RWPE1 (cell line): ENCODE measurements around the gene TRPM2.

Experiments used
- CTCF ChIA-PET: fragments of 350-600 bp; sonication (Branson Sonifier 250); formaldehyde crosslinking; extraction: SDS; loops from one replicate; lab custom pipeline; 2021; lab: Yijun Ruan, JAX
- POLR2A ChIA-PET: fragments of 400-600 bp; formaldehyde crosslinking; extraction: SDS; loops from one replicate; lab custom pipeline; 2020; ENCODE audit warnings: antibody characterized with exemption; ENCODE audit not compliant: low non-redundant PET; lab: Yijun Ruan, JAX
- DNase-seq: peaks from one replicate; pipeline ENCODE4 v3.0.0; 2012; ENCODE audit warnings: low spot score
- H3K27ac ChIP-seq: fragments of 450-650 bp; 2 replicates; pipeline ENCODE4 v1.5.1; 2017
- TF ChIP-seq, protein P1 (sequence below): fragments of 450-650 bp; conservative IDR thresholded peaks from 2 replicates; pipeline ENCODE4 v1.5.1; 2017; ENCODE audit warnings: low read depth, mild to moderate bottlenecking

The TRPM2 gene

DNA sequence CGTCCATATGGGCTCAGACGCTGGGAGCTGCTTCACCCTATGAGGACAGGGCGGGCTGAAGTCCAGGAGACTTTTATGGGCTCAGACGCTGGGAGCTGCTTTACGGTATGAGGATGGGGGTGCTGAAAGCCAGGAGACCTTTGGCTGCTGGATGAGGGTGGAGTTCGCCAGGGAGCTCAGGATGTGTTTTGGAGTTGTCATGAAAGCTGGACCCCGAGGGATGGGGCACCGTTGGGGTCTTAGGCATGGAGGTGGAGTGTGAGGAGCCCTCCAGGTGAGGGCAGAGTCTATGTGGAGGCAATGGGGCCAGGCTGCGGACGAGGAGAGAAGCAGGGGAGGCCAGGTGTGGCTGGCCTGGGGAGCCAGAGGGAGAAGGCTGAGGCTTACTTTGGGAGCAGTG lies 27.5 kb downstream of the TRPM2 start:
- H3K27ac ChIP-seq, result no peak overlapping the region
- no peak for DNase-seq
- CTCF ChIA-PET, result no interaction called here
- TF ChIP-seq, protein P1, sequence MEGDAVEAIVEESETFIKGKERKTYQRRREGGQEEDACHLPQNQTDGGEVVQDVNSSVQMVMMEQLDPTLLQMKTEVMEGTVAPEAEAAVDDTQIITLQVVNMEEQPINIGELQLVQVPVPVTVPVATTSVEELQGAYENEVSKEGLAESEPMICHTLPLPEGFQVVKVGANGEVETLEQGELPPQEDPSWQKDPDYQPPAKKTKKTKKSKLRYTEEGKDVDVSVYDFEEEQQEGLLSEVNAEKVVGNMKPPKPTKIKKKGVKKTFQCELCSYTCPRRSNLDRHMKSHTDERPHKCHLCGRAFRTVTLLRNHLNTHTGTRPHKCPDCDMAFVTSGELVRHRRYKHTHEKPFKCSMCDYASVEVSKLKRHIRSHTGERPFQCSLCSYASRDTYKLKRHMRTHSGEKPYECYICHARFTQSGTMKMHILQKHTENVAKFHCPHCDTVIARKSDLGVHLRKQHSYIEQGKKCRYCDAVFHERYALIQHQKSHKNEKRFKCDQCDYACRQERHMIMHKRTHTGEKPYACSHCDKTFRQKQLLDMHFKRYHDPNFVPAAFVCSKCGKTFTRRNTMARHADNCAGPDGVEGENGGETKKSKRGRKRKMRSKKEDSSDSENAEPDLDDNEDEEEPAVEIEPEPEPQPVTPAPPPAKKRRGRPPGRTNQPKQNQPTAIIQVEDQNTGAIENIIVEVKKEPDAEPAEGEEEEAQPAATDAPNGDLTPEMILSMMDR, result no peak
- POLR2A ChIA-PET, result no interaction called here

DNA sequence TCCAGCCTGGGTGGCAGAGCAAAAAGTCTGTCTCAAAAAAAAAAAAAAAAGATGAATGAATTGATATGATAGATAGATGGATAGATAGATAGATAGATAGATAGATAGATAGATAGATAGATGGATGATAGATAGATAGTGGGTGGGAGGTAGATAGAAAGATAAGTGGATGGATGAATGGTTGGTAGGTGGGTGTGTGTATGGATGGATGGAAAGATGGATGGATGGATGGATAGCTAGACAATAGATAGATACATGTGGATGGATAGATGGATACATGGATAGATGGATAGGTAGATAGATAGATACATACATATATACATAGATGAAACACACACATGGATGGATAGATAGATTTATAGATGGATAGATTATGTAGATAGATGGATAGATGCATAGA lies 28.5 kb downstream of the TRPM2 start:
- H3K27ac ChIP-seq, result no peak overlapping the region
- TF ChIP-seq, protein P1, result no peak
- POLR2A ChIA-PET, result no interaction called here

DNA sequence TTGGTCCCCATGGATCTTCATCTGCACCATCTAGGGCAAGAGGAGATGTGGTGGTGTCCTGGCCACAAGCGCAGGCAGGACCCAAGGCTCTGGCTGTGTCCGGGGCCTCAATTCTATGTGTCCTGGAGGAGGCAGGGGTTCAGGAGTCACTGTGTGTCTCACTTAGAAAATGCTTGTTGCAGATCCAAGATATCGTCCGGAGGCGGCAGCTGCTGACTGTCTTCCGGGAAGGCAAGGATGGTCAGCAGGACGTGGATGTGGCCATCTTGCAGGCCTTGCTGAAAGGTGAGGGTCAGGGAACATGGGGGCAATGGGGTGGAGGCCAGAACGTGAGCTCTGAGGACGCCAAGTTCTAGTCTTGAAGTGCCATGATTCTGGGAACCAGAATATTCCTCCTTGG lies 29.1 kb downstream of the TRPM2 start:
- no peak for DNase-seq
- H3K27ac ChIP-seq, result no peak overlapping the region
- ChIA-PET POLR2A (no interaction called here), CTCF (no interaction called here)
- TF ChIP-seq, protein P1, result no peak

More for the DNA sequence above, 28.5 kb downstream of the TRPM2 start:
- no peak for DNase-seq
- CTCF ChIA-PET, result no interaction called here

DNA sequence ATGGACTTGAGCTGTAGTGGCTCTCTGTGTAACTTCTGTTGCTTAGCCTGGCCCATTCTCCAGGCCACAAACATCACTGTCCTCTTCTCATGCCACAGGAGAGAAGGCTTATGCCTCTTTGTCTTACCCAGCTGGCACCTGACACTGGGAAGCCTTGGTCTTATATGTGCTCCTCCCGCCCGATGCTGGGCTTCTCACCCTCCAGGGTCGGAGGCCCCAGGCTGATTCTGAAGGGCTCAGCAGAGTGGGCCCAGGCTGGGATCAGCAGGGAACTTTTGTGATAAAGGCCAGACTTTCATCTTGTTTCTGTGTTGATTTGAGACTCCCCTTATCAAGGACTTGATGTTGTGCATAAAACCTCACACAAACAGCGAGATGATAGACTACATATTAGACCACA lies 29.8 kb downstream of the TRPM2 start:
- ChIA-PET CTCF (no interaction called here), POLR2A (no interaction called here)
- no peak overlapping the region for H3K27ac ChIP-seq
- TF ChIP-seq, protein P1, result no peak
- no peak for DNase-seq

DNA sequence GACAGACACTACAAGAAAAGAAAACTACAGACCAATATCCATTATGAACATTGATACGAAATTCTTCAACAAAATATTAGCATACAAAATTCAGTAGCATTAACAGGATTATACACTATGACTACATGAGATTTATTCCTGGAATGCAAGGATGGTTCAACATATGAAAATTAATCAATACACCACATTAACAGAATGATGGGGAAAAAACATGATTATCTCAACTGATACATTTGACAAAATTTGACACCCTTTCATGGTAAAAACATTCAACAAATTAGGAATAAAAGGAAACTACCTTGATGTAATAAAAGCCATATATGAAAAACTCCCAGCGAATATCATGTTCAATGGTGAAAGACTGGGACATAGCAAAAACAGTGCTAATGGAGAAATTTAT lies 31.5 kb downstream of the TRPM2 start:
- DNase-seq, result no peak
- ChIA-PET CTCF (no interaction called here), POLR2A (no interaction called here)
- no peak overlapping the region for H3K27ac ChIP-seq
- TF ChIP-seq, protein P1, result no peak

DNA sequence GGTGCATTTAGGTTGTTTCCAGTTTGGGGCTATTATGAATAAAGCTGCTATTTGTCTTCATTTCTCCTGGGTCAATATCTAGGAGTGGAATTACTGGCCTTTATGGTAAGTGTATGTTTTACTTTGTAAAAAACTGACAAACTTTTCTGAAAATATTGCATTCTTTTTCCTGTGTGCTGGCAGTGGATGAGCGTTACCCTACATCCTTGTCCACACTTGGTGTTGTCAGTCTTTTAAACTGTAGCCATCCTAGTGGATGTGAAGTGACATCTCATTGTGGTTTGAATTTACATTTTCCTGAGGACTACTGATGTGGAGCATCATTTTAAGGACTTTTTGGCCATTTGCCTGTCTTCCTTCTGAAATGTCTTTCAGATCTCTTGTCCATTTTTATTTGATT lies 35.9 kb downstream of the TRPM2 start:
- no peak overlapping the region for H3K27ac ChIP-seq
- TF ChIP-seq, protein P1, result no peak
- POLR2A ChIA-PET, result no interaction called here
- CTCF ChIA-PET, result interaction anchor here (0.8 kb wide), 1 partner anchor 49 kb away, joined by 4 read pairs; no protein-coding TSS in a partner anchor
- no peak for DNase-seq

DNA sequence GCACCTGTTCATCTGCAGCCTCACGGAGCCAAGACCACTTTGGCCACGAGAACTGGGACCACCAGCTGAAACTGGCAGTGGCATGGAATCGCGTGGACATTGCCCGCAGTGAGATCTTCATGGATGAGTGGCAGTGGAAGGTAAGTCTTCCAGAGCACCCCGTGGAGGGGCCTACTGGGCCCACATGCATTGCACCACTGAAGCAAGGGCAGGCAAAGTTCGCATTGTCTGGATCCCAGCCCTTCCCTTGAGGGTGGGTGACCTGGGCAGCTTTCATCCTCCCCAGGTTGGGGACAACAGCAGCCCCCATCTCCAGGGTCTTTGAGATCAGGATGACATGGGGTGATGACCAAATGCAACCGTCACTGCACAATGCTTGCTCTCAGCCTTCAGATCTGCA lies 37.5 kb downstream of the TRPM2 start:
- no peak for DNase-seq
- no peak overlapping the region for H3K27ac ChIP-seq
- ChIA-PET CTCF (no interaction called here), POLR2A (no interaction called here)
- TF ChIP-seq, protein P1, result no peak
